NCI-H146 treated with DMSO at 0.1 percent for 48 hours (cell line): ENCODE measurements around the gene XBP1.
"Not testable (repeated sequence)": the region's sequence is repeated elsewhere in the genome, so short reads cannot be mapped to it uniquely, and the experiment has no call there.

Experiments
- DNase-seq: peaks from one replicate; lab custom pipeline; 2025; ENCODE audit not compliant: unreplicated experiment; lab: John Stamatoyannopoulos, UW

The XBP1 gene

DNA sequence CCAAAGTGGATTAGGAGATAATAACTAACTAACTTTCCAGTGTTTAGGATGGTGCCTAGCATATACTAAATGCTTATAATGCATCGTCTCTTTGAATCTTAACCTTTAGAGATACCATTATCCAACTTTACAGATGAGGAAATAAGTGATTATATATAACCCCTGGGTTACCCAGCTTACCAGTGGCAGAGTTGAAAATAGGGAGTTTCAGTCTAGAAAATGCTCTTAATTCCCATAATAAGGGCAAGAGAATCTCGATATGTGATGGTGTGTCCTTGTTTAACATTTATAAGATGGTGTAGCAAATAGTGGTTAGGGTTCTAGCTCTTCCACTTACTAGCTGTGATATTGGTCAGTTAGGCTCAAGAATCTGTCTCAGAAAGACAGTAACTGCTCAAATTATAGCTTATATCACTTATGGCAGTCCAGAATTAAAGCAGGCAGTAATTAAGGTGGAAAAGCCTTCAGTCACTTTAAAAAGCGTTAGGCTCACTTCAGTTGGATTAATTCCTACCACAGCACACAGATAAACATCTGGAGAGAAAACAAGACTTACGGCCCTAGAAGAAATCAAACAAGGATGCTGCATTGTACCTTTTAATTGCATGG, 6.3 kb downstream of the XBP1 start:
- DNase-seq = no peak

DNA sequence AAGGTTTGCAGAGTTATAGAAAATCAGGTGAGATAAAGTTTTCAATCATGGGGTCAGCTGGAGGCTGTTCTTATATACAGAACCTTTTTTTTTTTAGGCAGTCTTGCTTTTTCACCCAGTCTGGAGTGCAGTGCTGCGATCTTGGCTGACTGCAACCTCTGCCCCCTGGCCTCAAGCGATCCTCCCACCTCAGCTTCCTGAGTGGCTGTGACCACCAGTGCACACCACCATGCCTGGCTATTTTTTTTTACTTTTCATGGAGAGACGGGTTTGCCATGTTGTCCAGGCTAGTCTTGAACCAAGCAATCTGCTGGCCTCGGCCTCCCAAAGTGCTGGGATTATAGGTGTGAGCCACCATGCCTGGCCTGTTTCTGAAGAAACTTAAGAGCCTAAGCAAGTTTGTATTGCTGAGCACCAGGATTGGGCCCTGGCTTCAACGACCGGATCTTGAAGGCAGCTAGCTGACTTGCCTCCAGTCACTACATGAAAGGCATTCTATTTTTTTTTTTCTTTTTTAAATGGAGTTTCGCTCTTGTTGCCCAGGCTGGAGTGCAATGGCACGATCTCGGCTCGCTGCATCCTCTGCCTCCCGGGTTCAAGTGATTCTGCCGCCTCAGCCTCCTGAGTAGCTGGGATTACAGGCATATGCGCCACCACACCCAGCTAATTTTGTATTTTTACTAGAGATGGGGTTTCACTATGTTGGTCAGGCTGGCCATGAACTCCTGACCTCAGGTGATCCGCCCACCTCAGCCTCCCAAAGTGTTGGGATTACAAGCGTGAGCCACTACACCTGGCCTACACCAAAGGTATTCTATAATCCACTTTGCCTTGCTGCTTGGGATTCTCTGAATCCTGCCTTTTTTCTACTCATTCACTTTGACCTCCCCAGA, 7.6 kb downstream of the XBP1 start:
- DNase-seq = no peak

DNA sequence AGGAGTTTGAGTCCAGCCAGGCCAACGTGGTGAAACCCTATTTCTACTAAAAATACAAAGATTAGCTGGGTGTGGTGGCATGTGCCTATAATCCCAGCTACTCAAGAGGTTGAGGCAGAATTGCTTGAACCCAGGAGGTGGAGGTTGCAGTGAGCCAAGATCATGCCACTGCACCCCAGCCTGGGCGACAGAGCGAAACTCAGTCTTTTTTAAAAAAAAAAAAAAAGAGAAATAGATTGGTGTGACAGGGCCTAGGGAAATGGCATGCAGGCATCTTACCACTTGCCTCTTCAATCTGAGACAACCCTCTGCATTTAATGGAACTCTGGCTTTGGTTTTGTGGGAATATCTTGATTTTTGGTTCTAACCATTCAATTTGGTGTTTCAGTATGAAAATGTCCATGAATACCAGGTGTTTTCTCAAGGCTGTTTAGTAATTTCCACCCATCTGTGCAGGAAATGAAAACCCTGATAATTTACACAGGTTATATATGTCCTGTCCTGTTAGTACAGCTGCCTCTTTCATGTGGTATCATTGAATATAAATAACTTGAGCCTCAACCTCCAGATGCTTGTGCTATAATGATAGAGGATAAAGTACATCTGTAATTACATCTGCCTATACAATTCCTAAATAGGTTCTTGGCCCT, 8.4 kb downstream of the XBP1 start:
- DNase-seq = peak; percentile 21

DNA sequence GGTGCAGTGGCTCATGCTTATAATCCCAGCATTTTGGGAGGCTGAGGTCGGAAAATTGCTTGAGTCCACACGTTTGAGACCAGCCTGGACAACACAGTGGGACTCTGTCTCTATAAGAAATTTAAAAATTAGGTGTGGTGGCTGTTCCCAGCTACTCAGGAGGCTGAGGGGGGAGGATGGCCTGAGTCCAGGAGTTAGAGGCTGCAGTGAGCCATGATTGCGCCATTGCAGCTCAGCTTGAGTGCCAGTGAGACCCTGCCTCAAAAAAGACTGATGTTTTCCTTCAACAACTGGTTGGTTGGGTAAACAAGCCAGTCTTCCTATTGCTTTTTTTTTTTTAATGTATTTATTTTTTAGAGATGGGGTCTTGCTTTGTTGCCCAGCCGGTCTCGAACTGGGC, 9.2 kb downstream of the XBP1 start:
- DNase-seq = no peak

DNA sequence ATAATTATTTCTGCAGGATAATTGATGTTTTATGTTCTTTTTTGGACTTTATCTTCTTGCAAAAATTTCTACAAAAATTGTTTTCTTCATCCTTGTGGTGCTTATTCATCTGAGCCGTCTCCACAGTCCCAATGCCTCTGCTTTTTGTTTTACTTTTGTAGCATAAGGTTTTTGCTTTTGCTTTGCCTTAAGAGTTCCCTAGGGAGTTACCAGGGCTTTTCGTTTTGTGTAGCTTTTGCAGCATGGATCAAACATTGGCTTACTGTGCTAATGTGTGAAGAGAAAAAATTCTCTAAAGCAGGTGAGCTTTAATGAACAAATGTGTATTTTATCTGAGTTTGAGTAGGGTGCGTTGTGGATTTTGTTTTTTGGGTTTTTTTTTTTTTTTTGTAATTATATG, 11.8 kb downstream of the XBP1 start:
- DNase-seq = no peak

DNA sequence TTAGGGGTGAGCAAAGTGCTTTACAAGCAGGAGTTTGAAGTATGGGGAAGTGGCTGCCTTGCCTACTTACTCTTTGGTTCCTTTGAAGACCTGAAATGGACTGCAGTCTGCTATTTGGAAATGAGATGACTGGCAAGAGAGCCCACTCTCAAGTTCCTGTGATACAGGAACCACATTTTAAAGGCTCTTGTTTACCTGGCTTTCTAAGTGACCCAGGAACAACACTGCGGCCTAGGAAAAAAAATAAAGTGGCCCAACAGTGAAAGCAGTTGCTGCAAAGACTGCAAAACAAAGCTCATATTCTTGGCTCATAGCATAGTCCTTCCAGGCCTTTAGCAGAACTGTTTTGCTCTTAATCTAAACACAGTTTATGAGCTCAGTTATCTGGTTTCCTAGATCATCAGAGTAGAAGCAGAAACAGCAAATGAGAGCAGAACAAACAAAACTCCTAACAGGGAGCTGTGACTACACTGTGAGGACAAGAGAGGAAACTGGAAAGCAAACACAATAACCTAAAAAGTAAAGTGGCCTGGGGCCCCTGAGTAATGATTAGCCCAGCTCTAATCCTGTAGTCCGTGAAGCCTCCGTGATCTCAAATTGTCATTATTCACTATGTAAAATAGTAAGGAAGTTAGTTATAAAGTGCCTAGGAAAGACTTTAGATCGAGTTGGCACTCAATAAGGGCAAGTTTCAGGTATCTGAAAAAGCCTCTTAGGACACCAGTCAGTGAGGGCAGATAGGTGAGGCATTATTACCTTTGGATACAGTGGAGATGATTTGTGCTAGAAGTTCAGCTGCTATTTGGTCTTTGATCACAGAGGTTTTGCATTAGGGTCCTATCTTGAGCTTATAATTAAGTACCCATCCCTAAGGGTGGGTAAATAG, 16.3 kb downstream of the XBP1 start:
- no peak for DNase-seq

DNA sequence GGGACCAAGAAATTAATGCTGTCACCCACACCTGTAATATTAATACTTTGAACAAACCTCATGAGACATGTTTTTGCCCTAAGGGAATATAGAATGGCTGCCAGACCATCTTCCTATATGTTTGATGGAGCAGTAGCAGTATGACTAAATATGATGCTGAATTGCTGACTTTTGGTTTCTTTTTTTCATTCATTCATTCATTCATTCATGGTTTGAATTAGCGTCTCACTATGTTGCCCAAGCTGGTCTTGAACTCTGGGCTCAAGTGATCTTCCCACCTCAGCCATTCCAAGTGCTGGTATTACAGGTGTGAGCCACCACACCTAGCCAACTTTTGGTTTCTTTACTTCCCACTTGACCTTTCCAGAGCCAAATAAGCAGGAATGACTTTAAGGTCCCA, 20.1 kb downstream of the XBP1 start:
- no peak for DNase-seq

DNA sequence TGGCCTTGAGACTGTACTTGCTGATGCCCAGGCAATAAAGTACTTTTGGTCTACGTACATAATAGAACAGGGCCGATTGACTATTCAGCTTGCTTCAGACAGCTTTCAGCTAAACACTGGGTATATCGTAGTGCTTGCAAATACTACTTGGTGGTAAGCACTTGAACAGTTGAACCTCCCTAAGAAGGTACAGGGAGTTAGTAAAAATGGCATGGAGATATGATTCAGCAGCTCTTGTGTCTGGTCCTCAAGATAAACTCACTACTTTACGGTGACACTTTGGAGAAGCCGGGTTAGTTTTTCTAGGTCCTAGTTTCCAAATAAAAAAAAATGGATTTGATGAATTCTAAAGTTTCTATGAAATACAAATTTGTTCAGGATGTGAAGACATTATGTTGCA, 20.5 kb downstream of the XBP1 start:
- DNase-seq = no peak

DNA sequence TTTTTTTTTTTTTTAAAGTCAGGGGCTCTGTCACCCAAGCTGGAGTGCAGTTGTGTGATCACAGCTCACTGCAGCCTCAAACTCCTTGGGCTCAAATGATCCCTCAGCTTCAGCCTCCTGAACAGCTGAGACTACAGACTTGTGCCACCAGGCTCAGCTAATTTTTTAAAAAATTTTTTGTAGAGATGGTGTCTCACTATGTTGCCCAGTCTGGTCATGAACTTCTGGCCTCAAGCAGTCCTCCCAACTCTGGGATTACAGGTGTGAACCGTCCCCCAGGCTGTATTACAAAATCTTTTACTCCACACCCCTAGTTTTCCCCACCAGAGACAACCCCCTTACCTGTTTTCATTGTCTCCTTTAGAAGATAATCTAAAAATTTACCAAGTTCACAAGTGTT, 26.0 kb downstream of the XBP1 start:
- no peak for DNase-seq

DNA sequence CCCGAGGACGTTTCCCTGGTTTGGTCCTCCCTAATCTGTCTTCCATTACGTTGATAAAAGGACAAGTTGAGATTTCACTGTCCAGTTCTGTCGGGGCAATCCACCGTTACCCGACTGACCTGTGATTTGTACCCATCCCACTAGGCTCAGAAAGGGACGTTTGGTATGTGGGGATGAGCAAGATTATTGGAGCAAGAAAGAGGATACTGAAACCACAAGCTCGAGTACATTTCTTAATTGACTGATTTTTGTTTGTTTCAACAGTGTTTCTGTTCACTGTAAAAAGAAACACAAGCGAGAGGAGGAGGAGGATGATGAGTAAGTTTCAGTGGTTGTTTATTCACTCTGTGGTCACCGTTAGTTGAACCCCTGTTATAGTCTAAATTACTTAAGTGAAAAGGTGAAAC, 26.9 kb downstream of the XBP1 start:
- DNase-seq = no peak

DNA sequence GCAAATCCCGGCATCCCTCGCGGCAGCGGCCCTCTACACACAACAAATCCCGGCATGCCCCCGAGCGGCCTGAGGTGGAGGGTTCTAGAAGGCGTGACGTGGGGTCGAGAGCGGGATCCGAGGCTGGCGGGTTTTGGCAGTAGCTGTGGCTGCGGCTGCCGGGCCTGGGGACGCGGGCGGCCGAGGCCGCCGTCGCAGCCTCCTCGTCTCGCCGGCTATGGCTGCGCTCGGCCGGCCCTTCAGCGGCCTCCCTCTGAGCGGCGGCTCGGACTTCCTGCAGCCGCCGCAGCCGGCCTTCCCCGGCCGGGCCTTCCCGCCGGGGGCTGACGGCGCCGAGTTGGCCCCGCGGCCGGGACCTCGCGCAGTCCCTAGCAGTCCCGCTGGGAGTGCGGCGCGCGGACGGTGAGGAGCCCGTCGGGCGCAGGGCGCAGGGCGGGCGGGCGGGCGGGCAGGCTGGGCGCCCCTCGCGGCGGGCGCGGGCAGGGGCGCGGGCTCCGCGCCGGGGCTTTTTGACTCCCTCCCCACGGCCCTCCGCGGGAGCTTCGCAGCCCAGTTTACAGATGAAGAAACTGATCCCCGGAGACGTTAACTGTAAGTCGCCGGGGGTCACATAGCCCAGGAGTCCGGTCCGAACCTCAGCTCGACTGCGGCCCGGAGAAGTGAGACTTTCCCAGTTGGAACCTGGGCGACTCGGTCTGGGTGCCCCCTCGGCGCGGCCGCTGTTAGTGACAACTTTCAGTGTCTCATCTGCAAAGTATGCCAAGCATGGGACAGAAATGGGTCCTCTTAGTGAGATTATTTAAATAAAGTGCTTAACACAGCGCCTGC, 27.5 kb downstream of the XBP1 start, which contains the start of gene CCDC117:
CCDC117 (plus strand) TSS at position 63 of the 828 bp plus-strand sequence; CDS start at position 218, 155 bp downstream.
- peak; percentile 79 for DNase-seq

DNA sequence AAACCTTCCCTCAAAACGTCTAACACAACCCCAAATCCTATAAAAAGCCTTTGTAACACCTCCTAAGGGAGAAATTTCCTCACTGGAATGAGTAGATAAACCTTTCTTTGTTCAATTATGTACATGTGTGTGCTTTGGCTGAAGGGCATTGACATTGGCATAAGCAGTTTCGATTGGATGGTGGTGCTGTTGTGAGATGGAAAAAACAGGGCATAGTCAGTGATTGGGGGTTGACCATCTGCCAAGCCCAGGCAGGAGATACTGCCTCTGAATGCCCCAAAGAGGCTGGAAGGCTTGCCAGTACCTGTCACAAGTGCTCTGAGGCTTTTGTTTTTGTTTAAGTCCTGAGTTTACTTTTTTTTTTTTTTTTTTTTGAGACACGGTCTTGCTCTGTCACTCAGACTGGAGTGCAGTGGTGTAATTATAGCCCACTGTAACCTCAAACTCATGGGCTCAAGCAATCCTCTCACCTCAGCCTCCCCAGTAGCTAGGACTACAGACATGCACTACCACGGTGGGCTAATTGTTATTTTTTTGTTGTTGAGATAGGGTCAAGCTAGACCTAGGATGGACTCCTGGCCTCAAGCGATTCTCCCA, 29.1 kb downstream of the XBP1 start:
- no peak for DNase-seq

DNA sequence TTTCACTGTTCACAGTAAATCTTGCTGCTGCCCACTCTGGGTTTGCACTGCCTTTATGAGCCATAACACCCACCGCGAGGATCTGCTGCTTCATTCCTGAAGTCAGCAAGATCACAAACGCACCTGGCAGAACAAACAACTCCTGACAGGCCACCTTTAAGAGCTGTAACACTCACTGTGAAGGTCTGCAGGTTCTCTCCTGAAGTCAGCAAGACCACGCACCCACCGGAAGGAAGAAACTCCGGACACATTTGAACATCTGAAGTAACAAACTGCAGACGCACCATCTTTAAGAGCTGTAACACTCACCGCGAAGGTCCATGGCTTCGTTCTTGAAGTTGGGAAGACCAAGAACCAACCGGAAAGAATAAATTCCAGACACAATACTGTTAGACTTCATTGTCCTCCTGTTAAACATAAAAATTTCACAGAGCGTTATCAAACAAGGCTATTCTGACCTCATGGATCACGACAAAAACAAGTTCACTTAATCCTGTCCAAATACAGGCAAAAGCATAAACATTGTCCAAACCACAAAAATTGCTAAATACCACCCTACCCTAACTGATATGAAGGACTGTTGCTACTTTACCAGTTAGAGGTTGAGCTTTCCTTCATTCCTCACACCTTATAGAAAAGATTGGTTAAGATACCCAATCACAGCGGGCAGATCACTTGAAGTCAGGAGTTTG, 30.8 kb downstream of the XBP1 start:
- no peak for DNase-seq

DNA sequence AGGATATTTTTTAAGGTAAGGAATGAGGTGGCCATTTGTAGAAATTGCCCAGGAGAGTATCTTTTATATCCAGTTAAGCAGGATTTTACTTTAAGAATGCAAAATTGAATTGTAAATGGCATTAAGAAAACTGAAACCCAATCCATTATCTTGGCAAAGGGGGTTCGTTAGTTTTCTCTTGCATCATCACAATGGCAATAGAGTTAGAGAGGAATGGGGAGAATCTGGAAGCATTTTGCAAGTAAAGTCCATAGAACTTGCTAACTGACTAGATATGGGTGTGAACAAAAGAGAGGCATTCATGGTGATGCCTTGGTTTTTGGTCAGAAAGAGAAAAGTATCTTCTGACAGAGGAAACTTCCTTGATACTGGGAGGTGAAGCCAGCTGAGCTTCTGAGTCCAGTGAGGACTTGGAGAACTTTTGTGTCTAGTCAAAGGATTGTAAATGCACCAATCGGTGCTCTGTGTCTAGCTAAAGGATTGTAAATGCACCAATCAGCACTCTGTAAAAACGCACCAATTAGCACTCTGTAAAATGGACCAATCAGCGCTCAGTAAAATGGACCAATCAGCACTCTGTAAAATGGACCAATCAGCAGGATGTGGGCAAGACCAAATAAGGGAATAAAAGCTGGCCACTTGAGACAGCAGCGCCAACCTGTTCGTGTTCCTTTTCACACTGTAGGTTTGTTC, 31.5 kb downstream of the XBP1 start:
- no peak for DNase-seq

DNA sequence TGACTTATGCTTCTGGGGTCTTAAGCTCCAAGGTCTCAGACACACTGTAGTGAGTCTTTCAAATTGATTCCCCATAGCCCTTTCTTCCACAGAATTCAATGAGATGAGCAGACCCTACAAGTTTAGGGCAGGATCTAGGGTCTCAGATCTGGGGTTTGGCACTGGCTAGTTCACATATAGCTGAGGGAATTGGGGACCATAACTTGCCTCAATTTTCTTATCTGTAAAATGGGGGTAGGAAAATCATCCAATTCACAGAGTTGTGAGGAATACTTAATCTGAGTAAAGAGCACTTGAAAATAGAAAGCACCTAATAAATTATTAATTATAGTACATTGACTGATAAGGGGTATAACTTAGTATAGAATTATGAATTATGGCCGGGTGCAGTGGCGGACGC, 33.7 kb downstream of the XBP1 start:
- no peak for DNase-seq

DNA sequence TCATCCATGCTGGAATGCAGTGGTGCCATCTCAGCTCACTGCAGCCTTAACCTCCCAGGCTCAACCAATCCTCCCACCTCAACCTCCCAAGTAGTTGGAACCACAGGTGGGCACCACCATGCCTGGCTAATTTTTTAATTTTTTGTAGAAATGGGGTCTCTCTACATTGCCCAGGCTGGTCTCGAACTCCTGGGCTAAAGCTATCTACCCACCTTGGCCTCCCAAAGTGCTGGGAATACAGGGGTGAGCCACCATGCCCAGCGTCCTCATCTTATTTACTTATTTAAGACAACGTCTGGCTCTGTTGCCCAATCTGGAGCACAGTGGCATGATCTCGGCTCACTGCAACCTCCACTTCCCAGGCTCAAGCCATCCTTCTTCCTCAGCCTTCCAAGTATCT, 38.4 kb downstream of the XBP1 start:
- not testable (repeated sequence) for DNase-seq

DNA sequence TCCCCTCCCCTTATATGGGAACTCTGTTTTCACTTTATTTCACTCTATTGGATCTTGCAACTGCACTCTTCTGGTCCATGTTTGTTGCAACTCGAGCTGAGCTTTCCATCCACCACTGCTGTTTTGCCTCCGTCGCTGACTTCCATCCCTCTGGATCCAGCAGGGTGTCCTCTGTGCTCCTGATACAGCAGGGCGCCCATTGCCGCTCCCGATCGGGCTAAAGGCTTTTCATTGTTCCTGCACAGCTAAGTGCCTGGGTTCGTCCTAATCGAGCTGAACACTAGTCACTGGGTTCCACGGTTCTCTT, 39.0 kb downstream of the XBP1 start:
- no peak for DNase-seq

DNA sequence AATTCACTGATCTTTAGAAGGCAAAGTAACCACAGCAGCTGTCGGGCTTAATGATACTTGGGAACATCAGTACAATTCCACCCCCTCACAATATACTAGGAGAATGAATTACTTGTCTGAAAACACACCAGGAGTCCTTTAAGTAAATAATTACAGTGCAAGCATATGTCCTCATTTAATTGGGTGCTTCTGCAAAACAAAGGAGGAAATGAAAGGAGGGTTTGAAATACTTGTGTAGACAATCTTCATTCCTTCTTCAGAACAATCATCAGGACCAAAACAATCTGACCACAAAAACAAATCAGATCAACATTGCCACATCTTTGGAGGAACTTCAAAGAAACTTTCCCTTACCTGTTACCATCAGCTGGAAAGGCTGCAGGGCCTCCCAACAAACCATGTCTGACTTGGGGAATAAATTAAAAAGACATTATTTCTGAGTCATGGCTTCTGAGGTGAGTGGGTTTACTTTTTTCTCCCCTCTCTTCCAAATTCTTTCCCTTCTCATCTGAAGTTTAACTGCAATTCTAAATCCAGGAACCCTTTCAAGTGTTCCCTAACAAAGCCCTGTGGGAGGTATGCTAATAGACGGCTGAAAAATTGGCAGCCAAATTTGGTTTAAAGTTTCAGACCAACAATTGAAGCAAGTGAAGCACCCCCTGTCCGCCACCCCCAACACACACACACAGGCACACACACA, 40.4 kb downstream of the XBP1 start:
- peak; percentile 84 for DNase-seq
